T-helper 2 cell (primary cell): ENCODE data around the gene LRRC23.
"Not testable (repeated sequence)": the region's sequence is repeated elsewhere in the genome, so short reads cannot be mapped to it uniquely, and the experiment has no call there.

Experiments used
- DNase-seq, 5 experiments: peaks; one replicate each; pipeline versions ENCODE4 v3.0.0 to v3.0.0-alpha.2; 2012 to 2022
- total RNA-seq, 2 donors: gene quantifications; one replicate each; lab custom pipeline; 2026; lab: John Stamatoyannopoulos, UW

The LRRC23 gene, protein sequence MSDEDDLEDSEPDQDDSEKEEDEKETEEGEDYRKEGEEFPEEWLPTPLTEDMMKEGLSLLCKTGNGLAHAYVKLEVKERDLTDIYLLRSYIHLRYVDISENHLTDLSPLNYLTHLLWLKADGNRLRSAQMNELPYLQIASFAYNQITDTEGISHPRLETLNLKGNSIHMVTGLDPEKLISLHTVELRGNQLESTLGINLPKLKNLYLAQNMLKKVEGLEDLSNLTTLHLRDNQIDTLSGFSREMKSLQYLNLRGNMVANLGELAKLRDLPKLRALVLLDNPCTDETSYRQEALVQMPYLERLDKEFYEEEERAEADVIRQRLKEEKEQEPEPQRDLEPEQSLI
- 10.9 to 21.8 reads per million in 2 donors for total RNA-seq

DNA sequence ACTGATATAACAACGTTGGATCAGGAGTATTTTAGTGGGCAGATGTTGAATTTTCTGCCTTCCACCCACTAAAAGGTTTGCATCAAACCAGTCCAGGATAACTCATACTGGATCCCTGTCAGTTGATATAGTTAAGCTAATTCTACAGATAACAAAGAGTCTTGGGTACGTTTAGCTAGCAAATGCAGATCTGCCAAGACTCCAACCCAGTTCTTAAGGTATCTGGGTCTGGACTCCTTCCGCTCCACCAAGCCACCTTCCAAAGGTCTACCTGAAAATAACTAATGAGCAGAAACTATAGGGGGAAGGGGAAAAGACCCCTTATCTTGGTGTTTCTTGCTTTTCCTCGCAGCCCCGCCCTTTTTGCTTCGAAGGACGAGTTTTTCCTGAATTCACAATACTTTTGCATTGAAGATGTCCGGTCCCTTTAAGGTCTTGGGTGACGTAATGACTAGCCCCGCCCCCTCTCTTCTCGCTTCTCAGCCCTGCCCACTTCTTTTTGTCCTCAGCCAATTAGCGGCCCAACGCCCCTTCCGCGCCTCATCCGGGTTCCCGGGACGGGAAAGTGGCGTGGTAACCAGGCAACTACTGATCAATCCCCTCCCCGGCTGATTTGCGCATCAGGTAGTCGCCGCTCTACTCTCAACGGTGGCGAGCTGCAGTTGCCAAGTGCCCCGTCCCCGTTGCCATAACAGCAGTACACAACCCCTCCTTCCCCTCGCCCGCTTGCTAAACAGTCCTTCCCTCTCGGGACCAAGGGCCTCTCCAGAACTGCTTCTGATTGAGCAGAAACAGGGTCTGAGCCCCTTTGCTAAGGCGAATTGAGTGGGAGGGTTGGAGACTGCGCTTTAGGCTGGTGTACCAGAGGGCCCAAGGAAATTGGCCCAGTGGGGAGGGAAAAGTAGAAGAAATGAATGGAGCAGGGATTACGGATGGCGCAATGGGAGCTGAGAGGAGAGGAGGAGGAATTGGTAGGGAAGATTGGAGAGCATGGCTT, at the start of gene LRRC23:
Gene LRRC23 (plus strand): TSS at position 543 of the 997 bp plus-strand sequence. CDS start 812 bp downstream, outside the sequence.
- DNase-seq = peak; percentile 94 to 98 (median 97)

DNA sequence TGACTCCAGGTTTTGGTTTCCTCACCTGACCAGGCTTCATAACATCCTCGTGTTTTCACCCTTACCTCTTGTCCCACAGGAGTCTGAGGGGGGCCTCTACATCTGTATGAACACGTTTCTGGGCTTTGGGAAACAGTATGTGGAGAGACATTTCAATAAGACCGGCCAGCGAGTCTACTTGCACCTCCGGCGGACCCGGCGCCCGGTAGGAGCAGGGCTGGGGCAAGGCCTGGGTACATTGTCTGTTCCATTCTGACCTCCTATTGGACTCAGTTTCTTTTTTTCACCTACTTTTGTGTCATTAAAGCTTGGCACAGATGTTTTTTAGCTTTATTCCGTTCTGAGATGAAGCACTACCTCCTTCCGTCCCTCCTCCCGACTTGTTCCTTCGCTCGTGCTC, 49.3 kb upstream of the LRRC23 start:
- no peak for DNase-seq

DNA sequence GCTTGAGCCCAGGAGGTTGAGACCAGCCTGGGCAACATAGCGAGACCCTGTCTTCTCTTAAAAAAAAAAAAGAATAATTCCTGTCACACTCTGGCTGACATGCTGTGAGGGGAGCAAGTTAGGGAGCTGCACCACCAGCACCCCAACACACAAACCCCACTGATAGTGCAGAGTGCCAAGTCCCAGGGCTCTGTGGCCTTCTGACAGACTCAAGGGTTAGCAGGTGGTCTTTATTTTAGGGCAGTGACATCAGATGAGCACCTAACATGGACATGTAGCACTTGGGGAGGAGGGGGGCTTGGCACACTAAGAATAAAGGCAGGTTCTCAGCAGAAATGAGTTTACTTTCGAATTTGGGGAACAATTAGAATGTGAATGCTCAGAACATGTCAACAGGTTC, 45.8 kb upstream of the LRRC23 start:
- DNase-seq = no peak

DNA sequence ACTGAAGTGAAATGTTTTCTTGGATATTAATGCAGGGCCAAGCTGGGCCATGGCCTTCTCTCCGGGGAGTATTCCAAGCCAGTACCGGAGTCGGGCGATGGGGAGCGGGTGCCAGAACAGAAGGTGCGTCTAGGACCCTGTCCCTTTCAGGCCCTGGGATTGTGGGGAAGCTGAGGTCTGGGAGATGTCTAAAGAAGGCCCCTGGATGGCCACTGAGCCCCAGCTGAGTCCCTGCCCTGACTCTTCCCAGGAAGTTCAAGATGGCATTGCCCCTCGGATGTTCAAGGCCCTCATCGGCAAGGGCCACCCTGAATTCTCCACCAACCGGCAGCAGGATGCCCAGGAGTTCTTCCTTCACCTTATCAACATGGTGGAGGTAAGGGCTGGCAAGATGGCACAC, 44.5 kb upstream of the LRRC23 start:
- no peak for DNase-seq

DNA sequence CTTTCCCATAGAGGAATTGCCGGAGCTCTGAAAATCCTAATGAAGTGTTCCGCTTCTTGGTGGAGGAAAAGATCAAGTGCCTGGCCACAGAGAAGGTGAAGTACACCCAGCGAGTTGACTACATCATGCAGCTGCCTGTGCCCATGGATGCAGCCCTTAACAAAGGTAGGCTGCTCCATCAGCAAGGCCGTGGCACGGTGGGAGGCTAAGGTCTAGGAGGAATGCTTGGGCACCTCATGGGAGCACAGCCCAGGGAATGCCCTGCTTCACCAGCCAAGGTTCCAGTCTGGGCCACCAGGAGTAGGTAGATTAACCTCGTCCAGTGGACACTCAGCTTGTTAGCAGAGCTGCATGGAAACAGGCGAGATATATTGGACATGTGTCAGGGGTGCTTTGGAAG, 43.7 kb upstream of the LRRC23 start:
- DNase-seq = no peak

DNA sequence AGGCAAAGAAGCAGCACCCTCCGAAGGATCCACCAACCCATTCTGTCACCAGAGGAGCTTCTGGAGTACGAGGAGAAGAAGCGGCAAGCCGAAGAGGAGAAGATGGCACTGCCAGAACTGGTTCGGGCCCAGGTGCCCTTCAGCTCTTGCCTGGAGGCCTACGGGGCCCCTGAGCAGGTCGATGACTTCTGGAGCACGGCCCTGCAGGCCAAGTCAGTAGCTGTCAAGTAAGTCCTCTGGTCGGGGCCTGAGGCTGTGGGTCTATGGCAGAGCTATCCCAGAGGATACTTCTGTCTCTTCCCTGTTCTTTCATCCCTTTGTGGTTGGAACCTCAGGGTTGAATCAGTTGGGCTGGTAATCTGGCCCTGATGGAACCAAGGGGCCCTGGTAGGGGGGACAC, 43.2 kb upstream of the LRRC23 start:
- no peak for DNase-seq

DNA sequence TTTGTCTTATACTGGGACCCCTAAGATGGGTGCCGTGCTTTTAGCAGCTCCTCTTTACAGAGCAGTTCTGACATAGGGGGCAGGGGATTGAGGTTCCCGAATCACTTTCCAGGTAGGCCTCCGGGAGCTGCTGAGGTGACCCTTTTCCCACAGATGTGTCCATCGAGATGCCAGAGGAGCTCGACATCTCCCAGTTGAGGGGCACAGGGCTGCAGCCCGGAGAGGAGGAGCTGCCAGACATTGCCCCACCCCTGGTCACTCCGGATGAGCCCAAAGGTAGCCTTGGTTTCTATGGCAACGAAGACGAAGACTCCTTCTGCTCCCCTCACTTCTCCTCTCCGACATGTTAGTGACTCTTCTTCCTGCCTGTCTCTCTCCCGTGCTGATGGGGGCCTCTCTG, 41.6 kb upstream of the LRRC23 start:
- no peak for DNase-seq

DNA sequence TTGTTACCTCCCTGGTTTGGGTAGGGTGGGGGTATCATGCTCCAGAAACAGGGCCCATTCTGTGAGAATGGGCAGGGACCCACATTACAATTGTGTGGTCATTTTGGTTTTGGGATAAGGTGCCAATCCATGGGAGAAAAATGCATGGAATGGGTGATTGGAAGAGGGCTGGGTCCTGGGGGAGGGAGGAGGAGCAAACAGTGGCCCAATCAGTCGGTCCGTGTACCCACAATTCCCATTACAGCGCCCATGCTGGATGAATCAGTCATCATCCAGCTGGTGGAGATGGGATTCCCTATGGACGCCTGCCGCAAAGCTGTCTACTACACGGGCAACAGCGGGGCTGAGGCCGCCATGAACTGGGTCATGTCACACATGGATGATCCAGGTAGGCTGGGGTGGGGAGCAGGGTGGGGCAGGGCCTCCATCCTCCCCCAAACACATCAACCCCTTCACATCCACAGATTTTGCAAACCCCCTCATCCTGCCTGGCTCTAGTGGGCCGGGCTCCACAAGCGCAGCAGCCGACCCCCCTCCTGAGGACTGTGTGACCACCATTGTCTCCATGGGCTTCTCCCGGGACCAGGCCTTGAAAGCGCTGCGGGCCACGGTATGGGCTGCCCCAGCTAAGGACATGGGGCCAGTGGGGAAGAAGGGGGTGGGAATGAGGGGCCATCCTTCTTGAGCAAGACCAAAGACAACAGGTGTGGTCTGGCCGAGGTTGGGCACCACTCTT, 40.9 kb upstream of the LRRC23 start:
- DNase-seq = no peak

DNA sequence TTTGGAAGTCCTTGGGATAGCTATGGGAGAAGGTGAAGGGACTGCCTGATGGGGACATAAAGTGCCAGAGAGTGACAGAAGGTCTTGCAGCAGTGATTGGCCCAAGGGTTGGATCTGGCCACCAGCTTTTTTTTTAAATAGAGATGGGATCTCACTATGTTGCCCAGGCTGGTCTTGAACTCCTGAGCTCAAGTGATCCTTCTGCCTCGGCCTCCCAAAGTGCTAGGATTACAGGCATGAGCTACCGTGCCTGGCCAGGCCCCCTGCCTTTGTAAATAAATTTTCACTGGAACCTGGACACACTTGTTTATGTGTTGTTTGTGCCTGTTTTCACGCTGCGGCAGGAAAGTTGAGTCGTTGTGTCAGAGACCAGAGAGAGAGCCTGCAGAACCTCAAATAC, 39.3 kb upstream of the LRRC23 start:
- not testable (repeated sequence) for DNase-seq

DNA sequence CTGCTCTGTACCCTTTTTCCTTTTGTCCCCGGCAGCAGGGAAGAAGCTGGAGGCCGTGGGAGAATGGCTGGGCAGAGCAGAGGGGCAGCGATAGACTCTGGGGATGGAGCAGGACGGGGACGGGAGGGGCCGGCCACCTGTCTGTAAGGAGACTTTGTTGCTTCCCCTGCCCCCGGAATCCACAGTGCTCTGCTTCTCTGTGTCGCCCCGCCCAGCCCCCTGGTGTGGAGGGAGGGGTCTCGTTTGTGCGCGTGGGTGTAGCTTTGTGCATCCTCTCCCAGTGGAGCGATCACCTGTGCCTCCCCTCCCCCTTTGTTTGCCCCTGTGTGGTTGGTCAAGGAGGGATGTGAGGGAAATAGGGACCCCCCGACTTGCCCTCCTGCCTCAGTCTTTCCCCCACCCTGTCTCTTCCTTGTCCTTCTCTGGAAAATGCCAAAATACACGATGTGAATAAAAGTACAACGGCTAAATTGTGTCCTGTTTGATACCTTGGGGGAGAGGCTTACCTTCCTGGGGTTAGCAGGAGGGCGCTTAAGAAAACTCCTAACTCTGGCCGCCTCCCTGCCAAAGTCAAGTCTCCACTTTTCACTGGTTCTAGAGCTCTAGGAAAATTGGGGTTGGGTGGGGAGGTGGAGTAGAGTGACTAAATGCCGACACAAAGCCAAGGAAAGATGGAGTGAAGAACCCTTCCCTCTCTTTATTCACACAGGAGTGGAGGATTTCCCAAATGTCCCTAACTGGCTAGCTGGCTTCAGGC, 38.3 kb upstream of the LRRC23 start:
- no peak for DNase-seq

DNA sequence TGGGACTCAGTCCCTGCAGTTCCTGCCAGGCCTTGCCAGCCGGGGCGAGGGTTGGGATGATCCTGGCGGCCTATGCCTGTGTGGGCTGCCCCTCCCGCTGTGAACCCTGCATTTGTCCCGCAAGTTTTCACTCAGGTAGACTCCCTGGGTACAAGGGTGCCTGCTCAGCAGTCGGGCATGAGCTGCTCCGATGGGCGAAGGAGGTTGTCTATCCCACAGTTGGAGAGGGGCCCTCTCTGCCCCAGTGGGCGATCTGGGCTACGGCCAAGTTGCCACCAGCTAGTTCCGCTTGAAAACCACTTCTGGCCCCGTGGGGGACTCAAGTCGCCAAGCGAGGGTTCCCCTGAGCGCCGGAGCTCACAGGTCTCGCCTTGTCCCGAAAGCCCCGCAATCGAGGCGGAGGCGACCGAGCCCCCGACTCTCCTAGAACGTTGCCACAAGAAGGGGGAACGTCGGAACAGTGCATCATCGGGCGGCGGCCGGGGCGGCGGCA, 37.7 kb upstream of the LRRC23 start:
- DNase-seq = no peak

DNA sequence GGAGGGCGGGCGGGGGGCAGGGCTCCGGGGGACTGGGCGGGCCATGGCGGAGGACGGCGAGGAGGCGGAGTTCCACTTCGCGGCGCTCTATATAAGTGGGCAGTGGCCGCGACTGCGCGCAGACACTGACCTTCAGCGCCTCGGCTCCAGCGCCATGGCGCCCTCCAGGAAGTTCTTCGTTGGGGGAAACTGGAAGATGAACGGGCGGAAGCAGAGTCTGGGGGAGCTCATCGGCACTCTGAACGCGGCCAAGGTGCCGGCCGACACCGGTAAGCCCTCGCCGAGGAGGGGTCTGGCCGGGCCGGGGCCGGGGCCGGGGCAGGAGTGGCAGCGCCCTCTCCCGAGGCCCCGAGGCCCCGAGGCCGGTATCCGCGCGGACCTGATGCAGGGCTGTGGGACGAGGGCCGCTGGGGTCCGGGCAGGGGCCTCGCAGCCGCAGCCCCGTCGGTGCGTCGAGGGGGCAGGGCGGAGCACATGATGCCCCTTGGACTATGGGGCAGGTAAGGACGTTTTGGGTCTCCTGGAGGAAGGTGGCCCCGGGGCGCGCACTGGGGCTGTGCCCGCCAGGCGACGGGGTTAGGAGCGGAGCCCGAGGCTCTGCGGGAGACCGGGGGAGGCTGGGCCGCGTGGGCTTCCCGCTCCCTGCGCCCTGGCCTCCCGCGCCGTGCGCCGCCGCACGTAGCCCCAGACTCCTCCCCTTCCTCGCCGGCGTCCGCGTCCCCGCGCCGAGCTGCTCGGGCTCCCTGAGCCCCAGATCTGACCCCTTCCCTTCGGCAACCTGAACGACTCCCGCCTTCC, 37.0 kb upstream of the LRRC23 start, which contains the start of gene TPI1:
Gene TPI1 (plus strand): TSS at position 119 of the 798 bp plus-strand sequence. CDS start 36 bp downstream, at position 155.
- peak; percentile 57 to 82 (median 70) for DNase-seq

DNA sequence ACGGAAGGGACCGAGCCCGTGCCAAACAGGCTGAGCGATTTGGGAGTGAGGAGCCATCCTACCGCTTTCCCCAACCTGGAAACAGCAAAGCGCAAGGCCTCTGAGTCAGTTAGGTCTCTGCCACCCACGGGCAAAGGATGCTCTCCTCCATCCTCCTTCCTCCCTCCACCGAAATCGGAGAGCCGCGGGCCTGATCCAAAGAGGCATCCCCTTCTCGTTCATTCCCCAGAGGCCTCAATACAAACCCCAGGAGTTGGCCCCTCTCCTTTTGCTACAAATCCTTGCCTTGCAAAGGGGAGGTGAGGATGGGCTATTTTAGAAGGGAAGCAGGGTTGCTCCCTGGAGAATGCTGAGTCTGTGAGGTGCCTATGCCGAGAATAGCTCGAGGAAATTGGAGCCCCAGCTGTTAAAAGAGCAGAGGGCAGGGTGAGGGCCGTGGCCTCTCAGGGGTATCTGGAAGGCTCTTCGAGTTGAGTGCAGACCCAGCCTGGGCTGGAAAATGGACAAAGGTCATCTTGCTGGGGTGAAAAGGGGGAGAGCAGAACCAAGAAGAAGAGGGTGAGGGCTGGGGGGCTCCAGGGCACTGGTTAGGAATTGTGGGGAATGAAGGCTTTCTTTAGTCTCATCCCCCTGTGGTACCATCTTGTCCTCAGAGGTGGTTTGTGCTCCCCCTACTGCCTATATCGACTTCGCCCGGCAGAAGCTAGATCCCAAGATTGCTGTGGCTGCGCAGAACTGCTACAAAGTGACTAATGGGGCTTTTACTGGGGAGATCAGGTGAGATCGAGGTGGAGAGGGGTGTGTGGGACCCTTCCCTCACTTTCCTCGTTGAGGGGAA, 36.2 kb upstream of the LRRC23 start:
- peak in 1 of 5 experiments; percentile 38 for DNase-seq

DNA sequence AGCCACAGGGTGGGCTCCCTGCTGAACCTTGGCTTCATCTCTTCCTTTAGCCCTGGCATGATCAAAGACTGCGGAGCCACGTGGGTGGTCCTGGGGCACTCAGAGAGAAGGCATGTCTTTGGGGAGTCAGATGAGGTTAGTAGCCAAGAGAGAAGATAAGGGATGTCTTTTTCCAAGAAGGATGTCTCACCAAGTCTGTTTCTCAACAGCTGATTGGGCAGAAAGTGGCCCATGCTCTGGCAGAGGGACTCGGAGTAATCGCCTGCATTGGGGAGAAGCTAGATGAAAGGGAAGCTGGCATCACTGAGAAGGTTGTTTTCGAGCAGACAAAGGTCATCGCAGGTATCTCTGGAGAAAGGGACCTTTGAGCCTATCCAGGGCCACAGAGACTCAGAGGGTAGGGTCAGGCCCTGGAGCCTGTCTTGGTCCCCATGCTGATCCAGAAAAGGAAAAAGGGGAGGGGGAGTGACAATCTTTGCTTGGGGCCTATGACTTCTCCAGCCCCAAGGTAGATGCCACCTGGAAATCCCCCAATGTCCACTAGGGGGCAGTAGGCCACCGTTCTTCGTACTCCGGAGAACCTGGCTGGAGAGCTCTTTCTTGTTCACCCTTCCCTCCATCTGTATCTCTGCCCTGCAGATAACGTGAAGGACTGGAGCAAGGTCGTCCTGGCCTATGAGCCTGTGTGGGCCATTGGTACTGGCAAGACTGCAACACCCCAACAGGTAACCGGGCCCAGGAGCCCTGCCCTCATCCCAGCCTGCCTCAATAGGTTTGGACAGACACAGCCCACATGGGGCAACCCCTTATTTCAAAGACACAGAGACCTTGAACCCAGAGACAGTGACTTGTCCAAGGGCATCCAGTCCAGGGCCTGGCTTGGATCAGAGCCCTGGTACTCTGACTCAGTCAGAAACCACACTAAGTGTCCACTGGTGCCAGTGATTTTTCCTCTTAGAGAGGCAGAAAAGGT, 35.3 kb upstream of the LRRC23 start:
- peak; percentile 57 to 82 (median 77) for DNase-seq

DNA sequence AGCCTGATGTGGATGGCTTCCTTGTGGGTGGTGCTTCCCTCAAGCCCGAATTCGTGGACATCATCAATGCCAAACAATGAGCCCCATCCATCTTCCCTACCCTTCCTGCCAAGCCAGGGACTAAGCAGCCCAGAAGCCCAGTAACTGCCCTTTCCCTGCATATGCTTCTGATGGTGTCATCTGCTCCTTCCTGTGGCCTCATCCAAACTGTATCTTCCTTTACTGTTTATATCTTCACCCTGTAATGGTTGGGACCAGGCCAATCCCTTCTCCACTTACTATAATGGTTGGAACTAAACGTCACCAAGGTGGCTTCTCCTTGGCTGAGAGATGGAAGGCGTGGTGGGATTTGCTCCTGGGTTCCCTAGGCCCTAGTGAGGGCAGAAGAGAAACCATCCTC, 34.3 kb upstream of the LRRC23 start:
- DNase-seq = not testable (repeated sequence)

DNA sequence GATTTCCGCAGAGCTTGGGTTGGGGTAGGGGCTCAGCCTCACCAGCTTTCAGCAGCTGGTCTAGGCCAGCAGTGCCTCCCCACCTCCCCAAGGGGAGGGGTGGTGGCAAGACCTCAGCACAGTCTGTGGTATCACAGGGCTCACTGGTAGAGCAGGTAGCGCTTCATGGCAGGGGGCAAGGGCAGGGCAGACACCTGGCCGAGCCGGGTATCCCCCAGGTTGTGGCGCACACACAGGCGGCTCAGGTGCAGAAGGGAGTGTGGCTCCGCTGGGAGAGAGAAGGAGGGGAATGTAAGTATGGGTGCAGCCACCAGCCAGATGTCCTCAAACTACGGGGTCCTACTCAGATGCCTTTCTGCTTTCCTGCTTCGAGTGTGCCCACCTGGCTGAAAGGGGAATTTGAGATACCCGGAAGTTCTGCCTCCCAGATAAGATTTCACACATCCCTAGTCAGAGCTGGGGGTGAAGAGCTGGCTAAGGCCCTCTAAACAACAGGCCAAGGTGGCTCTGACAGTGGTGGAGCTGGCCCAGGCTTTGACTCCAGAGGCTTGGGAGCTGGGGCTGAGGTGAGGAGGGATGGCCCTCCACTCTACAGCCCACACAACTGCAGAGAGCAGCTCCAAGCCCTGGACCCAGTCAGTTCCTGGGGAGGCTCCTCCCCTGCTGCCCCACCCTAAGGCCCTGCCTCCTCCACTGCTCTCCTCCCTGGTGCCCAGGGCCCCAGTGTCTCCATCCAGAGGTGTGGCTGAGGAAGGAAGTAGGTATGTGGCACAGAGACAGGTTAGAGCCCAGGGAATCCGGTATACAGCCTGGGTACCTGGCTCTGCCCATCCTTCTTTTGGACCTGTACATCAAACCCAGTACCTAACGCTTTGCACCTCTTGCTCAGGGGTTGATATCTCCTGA, 33.3 kb upstream of the LRRC23 start:
- peak in 2 of 5 experiments; percentile 25 to 69 for DNase-seq
